WTC11 (cell line): ENCODE results near the gene MAP6. TPM values are rescaled to one million over a fixed set of nuclear protein-coding genes. Genes with fewer than 3 reads are reported as not detected.

Experiments
- ATAC-seq: fragments of 200-7000 bp; cut with Tn5 transposase; 2 replicates; pipeline ENCODE4 v1.10.0; 2021; ENCODE audit warnings: mild to moderate bottlenecking, moderate library complexity
- CTCF ChIA-PET: fragments of 300-600 bp; sonication (Branson Sonifier 250); formaldehyde crosslinking; loops from one replicate; lab custom pipeline; 2021; ENCODE audit warnings: antibody characterized with exemption; lab: Charles Lee
- POLR2A ChIA-PET: fragments of 350-600 bp; sonication (Branson Sonifier 250); formaldehyde crosslinking; loops from one replicate; lab custom pipeline; 2021; ENCODE audit warnings: antibody characterized with exemption; lab: Charles Lee
- DNase-seq: peaks from one replicate; pipeline ENCODE4 v3.0.0; 2021; ENCODE audit warnings: low spot score
- H3K27ac Mint-ChIP-seq: 2 replicates; pipeline ENCODE4 v1.8.0; 2021; ENCODE audit warnings: mixed read lengths
- H3K27me3 Mint-ChIP-seq: 2 replicates; pipeline ENCODE4 v1.8.0; 2021; ENCODE audit warnings: low read depth, mild to moderate bottlenecking, moderate library complexity, mixed read lengths
- H3K36me3 Mint-ChIP-seq: 2 replicates; pipeline ENCODE4 v1.8.0; 2021; ENCODE audit warnings: mixed read lengths
- H3K4me1 Mint-ChIP-seq: 2 replicates; pipeline ENCODE4 v1.8.0; 2022; ENCODE audit warnings: mixed read lengths
- H3K4me3 Mint-ChIP-seq: 2 replicates; pipeline ENCODE4 v1.8.0; 2021; ENCODE audit warnings: mild to moderate bottlenecking, moderate library complexity, mixed read lengths
- H3K9me3 Mint-ChIP-seq: 2 replicates; pipeline ENCODE4 v1.8.0; 2021; ENCODE audit warnings: mixed read lengths
- CTCF ChIP-seq: fragments of 200-600 bp; IDR thresholded peaks from 2 replicates; pipeline ENCODE4 v1.8.0; 2022; ENCODE audit warnings: antibody characterized with exemption
- E2F1 ChIP-seq: sonication (generic); formaldehyde crosslinking; IDR thresholded peaks from 2 replicates; pipeline ENCODE4 v1.8.0; 2022; ENCODE audit warnings: mild to moderate bottlenecking, missing genetic modification reagents
- E2F4 ChIP-seq: sonication (generic); formaldehyde crosslinking; IDR thresholded peaks from 2 replicates; pipeline ENCODE4 v1.8.1; 2022; ENCODE audit warnings: low read depth, mild to moderate bottlenecking, moderate library complexity, missing genetic modification reagents, borderline replicate concordance
- ERG ChIP-seq: fragments of 250-450 bp; sonication (Bioruptor Pico); IDR thresholded peaks from 2 replicates; pipeline ENCODE4 v1.8.0; 2021; ENCODE audit warnings: mild to moderate bottlenecking
- ETV6 ChIP-seq: sonication (generic); formaldehyde crosslinking; IDR thresholded peaks from 2 replicates; pipeline ENCODE4 v1.8.1; 2022; ENCODE audit warnings: mild to moderate bottlenecking, missing genetic modification reagents
- FOXJ3 ChIP-seq: sonication (generic); formaldehyde crosslinking; IDR thresholded peaks from 2 replicates; pipeline ENCODE4 v1.9.0; 2021; ENCODE audit warnings: missing genetic modification reagents, mild to moderate bottlenecking, borderline replicate concordance
- FOXP4 ChIP-seq: sonication (generic); formaldehyde crosslinking; IDR thresholded peaks from 2 replicates; pipeline ENCODE4 v1.8.0; 2022; ENCODE audit warnings: mild to moderate bottlenecking, missing genetic modification reagents
- MAX ChIP-seq: sonication (generic); formaldehyde crosslinking; IDR thresholded peaks from 2 replicates; pipeline ENCODE4 v1.8.0; 2022; ENCODE audit warnings: mild to moderate bottlenecking, missing genetic modification reagents
- MLX ChIP-seq: sonication (generic); formaldehyde crosslinking; IDR thresholded peaks from 2 replicates; pipeline ENCODE4 v1.8.1; 2023; ENCODE audit warnings: mild to moderate bottlenecking, missing genetic modification reagents, moderate library complexity
- NFYB ChIP-seq: sonication (generic); formaldehyde crosslinking; conservative IDR thresholded peaks from 2 replicates; pipeline ENCODE4 v1.8.0; 2022; ENCODE audit warnings: low read depth, missing genetic modification reagents
- NR1H2 ChIP-seq: sonication (generic); formaldehyde crosslinking; IDR thresholded peaks from 2 replicates; pipeline ENCODE4 v1.9.0; 2021; ENCODE audit warnings: mild to moderate bottlenecking, moderate library complexity, missing genetic modification reagents
- NR2C2 ChIP-seq: sonication (generic); formaldehyde crosslinking; IDR thresholded peaks from 2 replicates; pipeline ENCODE4 v1.8.0; 2022; ENCODE audit warnings: mild to moderate bottlenecking, missing genetic modification reagents
- RELA ChIP-seq: sonication (generic); formaldehyde crosslinking; IDR thresholded peaks from 2 replicates; pipeline ENCODE4 v1.8.1; 2022; ENCODE audit warnings: missing genetic modification reagents, mild to moderate bottlenecking, borderline replicate concordance
- SMAD3 ChIP-seq: sonication (generic); formaldehyde crosslinking; IDR thresholded peaks from 2 replicates; pipeline ENCODE4 v1.8.0; 2022; ENCODE audit warnings: missing genetic modification reagents, mild to moderate bottlenecking, borderline replicate concordance
- SOX15 ChIP-seq: fragments of 250-450 bp; sonication (Bioruptor Pico); IDR thresholded peaks from 2 replicates; pipeline ENCODE4 v1.9.0; 2021; ENCODE audit warnings: mild to moderate bottlenecking
- SP1 ChIP-seq: sonication (generic); formaldehyde crosslinking; conservative IDR thresholded peaks from 2 replicates; pipeline ENCODE4 v1.8.1; 2022; ENCODE audit warnings: missing genetic modification reagents
- TEAD1 ChIP-seq: sonication (generic); formaldehyde crosslinking; IDR thresholded peaks from 2 replicates; pipeline ENCODE4 v1.8.0; 2022; ENCODE audit warnings: mild to moderate bottlenecking, missing genetic modification reagents
- TP53 ChIP-seq: sonication (generic); formaldehyde crosslinking; IDR thresholded peaks from 2 replicates; pipeline ENCODE4 v1.8.1; 2023; ENCODE audit warnings: mild to moderate bottlenecking, missing genetic modification reagents
- ZNF396 ChIP-seq: fragments of 250-450 bp; sonication (Bioruptor Pico); IDR thresholded peaks from 2 replicates; pipeline ENCODE4 v1.8.0; 2021; ENCODE audit warnings: mild to moderate bottlenecking, moderate library complexity, borderline replicate concordance
- ZNF423 ChIP-seq: fragments of 250-450 bp; sonication (Bioruptor Pico); IDR thresholded peaks from 2 replicates; pipeline ENCODE4 v2.1.2; 2022; ENCODE audit warnings: mild to moderate bottlenecking, moderate library complexity
- total RNA-seq: library from RNA; stranded (reverse); gene quantifications from 3 replicates; pipeline ENCODE4 v1.2.3, GENCODE V29; 2021
- TF ChIP-seq, protein P1 (sequence below): sonication (generic); formaldehyde crosslinking; IDR thresholded peaks from 2 replicates; pipeline ENCODE4 v1.8.0; 2023; ENCODE audit warnings: missing genetic modification reagents
- TF ChIP-seq, protein P2 (sequence below): sonication (generic); formaldehyde crosslinking; IDR thresholded peaks from 2 replicates; pipeline ENCODE4 v1.8.1; 2023; ENCODE audit warnings: mild to moderate bottlenecking, missing genetic modification reagents
- TF ChIP-seq, protein P3 (sequence below): fragments of 250-450 bp; sonication (Bioruptor Pico); IDR thresholded peaks from 2 replicates; pipeline ENCODE4 v1.9.0; 2021; ENCODE audit warnings: moderate library complexity, mild to moderate bottlenecking, inconsistent platforms, borderline replicate concordance

Gene MAP6
- total RNA-seq, 1 experiment from 2014 or later = 0.90 TPM

DNA sequence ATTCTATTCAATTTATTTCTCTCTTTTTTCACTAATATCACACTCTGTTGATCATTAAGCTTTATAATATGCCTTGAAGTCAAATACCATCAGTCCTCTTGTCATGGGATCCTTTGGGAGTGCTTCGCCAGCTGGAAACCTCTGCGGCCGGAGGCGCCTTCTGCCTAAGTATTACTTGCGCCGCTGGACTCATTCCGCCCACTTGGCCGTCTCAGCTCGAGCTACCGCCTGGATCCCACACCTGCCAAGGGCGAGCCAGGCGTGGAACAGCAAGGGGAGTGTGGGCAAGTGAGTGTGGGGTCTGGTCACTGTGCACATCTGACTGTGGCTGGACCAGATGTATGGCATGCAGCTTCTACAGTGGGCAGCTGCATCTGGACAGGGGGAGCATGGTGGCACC, 9.1 kb upstream of the MAP6 start (continued):
- TF ChIP-seq MAX (CRISPR knock-in tag) (no peak), ETV6 (CRISPR knock-in tag) (no peak), E2F4 (CRISPR knock-in tag) (no peak), MLX (CRISPR knock-in tag) (no peak)
- TF ChIP-seq, protein P1, sequence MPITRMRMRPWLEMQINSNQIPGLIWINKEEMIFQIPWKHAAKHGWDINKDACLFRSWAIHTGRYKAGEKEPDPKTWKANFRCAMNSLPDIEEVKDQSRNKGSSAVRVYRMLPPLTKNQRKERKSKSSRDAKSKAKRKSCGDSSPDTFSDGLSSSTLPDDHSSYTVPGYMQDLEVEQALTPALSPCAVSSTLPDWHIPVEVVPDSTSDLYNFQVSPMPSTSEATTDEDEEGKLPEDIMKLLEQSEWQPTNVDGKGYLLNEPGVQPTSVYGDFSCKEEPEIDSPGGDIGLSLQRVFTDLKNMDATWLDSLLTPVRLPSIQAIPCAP = no peak

DNA sequence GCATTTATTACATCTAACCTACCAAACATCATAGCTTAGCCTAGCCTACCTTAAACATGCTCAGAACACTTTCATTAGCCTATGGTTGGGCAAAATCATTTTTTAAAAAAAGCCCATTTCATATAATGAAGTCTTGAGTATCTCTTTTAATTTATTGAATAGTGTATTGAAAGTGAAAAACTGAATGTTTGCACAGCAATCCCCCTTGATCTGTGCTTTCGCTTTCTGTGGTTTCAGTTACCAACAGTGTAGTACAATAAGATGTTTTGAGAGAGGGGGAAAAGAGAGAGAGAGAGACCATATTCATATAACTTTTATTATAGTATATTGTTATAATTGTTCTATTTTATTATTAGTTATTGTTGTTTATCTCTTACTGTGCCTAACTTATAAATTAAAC, 8.4 kb upstream of the MAP6 start:
- no peak overlapping the region for H3K4me3 Mint-ChIP-seq
- no peak for DNase-seq
- POLR2A ChIA-PET = no interaction called here
- no peaks in the 10 kb centered on the region for H3K4me1 Mint-ChIP-seq
- H3K36me3 Mint-ChIP-seq = peaks cover 8% of the 10 kb centered on the region; the same call in 1 of the 2 replicates
- CTCF ChIA-PET = interaction anchor here (3.3 kb wide), 1 partner anchor 29 kb away, joined by 11 read pairs; no protein-coding TSS in a partner anchor
- peaks cover 17% of the 10 kb centered on the region for H3K9me3 Mint-ChIP-seq
- no peak for ATAC-seq
- no peak overlapping the region for H3K27ac Mint-ChIP-seq
- TF ChIP-seq ETV6 (CRISPR knock-in tag) = no peak
- TF ChIP-seq ZNF396 = no peak
- TF ChIP-seq, protein P2, sequence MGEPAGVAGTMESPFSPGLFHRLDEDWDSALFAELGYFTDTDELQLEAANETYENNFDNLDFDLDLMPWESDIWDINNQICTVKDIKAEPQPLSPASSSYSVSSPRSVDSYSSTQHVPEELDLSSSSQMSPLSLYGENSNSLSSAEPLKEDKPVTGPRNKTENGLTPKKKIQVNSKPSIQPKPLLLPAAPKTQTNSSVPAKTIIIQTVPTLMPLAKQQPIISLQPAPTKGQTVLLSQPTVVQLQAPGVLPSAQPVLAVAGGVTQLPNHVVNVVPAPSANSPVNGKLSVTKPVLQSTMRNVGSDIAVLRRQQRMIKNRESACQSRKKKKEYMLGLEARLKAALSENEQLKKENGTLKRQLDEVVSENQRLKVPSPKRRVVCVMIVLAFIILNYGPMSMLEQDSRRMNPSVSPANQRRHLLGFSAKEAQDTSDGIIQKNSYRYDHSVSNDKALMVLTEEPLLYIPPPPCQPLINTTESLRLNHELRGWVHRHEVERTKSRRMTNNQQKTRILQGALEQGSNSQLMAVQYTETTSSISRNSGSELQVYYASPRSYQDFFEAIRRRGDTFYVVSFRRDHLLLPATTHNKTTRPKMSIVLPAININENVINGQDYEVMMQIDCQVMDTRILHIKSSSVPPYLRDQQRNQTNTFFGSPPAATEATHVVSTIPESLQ (CRISPR knock-in tag) = no peak
- TF ChIP-seq FOXJ3 (CRISPR knock-in tag) = no peak
- no peak for TF ChIP-seq SMAD3 (CRISPR knock-in tag)
- TF ChIP-seq, protein P3, sequence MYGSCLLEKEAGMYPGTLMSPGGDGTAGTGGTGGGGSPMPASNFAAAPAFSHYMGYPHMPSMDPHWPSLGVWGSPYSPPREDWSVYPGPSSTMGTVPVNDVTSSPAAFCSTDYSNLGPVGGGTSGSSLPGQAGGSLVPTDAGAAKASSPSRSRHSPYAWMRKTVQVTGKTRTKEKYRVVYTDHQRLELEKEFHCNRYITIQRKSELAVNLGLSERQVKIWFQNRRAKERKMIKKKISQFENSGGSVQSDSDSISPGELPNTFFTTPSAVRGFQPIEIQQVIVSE (CRISPR knock-in tag) = no peak
- TF ChIP-seq TEAD1 (CRISPR knock-in tag) = no peak
- TF ChIP-seq E2F1 (CRISPR knock-in tag) = no peak
- TF ChIP-seq ERG (CRISPR knock-in tag) = no peak
- TF ChIP-seq TP53 (CRISPR knock-in tag) = no peak
- TF ChIP-seq NR1H2 (CRISPR knock-in tag) = no peak
- TF ChIP-seq CTCF = no peak
- TF ChIP-seq MLX (CRISPR knock-in tag) = no peak
- no peak for TF ChIP-seq FOXP4
- no peak for TF ChIP-seq SOX15 (CRISPR knock-in tag)
- TF ChIP-seq RELA (CRISPR knock-in tag) = no peak
- no peak for TF ChIP-seq NFYB (CRISPR knock-in tag)
- no peak for TF ChIP-seq SP1 (CRISPR knock-in tag)
- no peak for TF ChIP-seq ZNF423
- TF ChIP-seq NR2C2 (CRISPR knock-in tag) = no peak
- peaks cover 27% of the 10 kb centered on the region for H3K27me3 Mint-ChIP-seq
